Fibroblast of the aortic adventitia (primary cell): ENCODE results near the gene CLEC3B. TPM values are rescaled to one million over a fixed set of nuclear protein-coding genes. Genes with fewer than 3 reads are reported as not detected.
"Not testable (repeated sequence)": the region's sequence is repeated elsewhere in the genome, so short reads cannot be mapped to it uniquely, and the experiment has no call there.

Experiments used
- DNase-seq: peaks from one replicate; pipeline ENCODE4 v3.0.0-alpha.2; 2010; ENCODE audit warnings: low read depth
- H3K4me3 ChIP-seq: 2 replicates; pipeline ENCODE4 v1.5.1; 2011; ENCODE audit warnings: low read depth, mild to moderate bottlenecking, control low read depth, low read length, moderate library complexity
- CTCF ChIP-seq: IDR thresholded peaks from 2 replicates; pipeline ENCODE4 v1.5.1; 2011; ENCODE audit warnings: mild to moderate bottlenecking, low read length, control low read depth, inconsistent platforms; ENCODE audit not compliant: insufficient read depth
- total RNA-seq: library from RNA; depleted of rRNA; stranded (reverse); fragments of >200 nt; gene quantifications from 2 replicates; pipeline ENCODE4 v1.2.3, GENCODE V29; 2012; ENCODE audit warnings: low replicate concordance

CLEC3B gene
- total RNA-seq, result 10.5 and 12.4 TPM in 2 replicates

- no peak for TF ChIP-seq CTCF
- no peak within 1 kb of the TSS for H3K4me3 ChIP-seq
- DNase-seq, result peak; percentile 79
Observed at GRCh38 chr3:45026038-45026437, at the start of gene CLEC3B. Gene CLEC3B (plus strand): TSS chr3:45026303. CDS start chr3:45026363, 60 bp downstream.

- no peak for TF ChIP-seq CTCF
- peak; percentile 11 for DNase-seq
- no peak overlapping the region for H3K4me3 ChIP-seq
Observed at GRCh38 chr3:44981220-44981619, 44.9 kb upstream of the CLEC3B start.

- no peak for TF ChIP-seq CTCF
- no peak overlapping the region for H3K4me3 ChIP-seq
- no peak for DNase-seq
Observed at GRCh38 chr3:44981751-44982150, 44.4 kb upstream of the CLEC3B start.

- no peak overlapping the region for H3K4me3 ChIP-seq
- no peak for DNase-seq
- no peak for TF ChIP-seq CTCF
Observed at GRCh38 chr3:44982817-44983216, 43.3 kb upstream of the CLEC3B start.

- no peak for DNase-seq
- no peak for TF ChIP-seq CTCF
- no peak overlapping the region for H3K4me3 ChIP-seq
Observed at GRCh38 chr3:44983484-44983941, 42.6 kb upstream of the CLEC3B start.

- no peak for DNase-seq
- no peak overlapping the region for H3K4me3 ChIP-seq
- no peak for TF ChIP-seq CTCF
Observed at GRCh38 chr3:44984335-44984734, 41.8 kb upstream of the CLEC3B start.

- not testable (repeated sequence) for H3K4me3 ChIP-seq, DNase-seq
Observed at GRCh38 chr3:44986330-44986729, 39.8 kb upstream of the CLEC3B start.

GRCh38 chr3:44987332-44987731, 38.8 kb upstream of the CLEC3B start:
- DNase-seq, result no peak
- H3K4me3 ChIP-seq, result no peak overlapping the region
- no peak for TF ChIP-seq CTCF
